Stimulated activated CD4-positive, alpha-beta T cell treated with anti-CD3 and anti-CD28 coated beads, Interleukin-2, amount 100 ng/mL, for 4 hours (primary cell): ENCODE data around the gene STRN.
"Not testable (repeated sequence)": the region's sequence is repeated elsewhere in the genome, so short reads cannot be mapped to it uniquely, and the experiment has no call there.

Experiments used
- DNase-seq: peaks from one replicate; pipeline ENCODE4 v3.0.0-alpha.2; 2020; ENCODE audit warnings: low read depth

Gene STRN

DNA sequence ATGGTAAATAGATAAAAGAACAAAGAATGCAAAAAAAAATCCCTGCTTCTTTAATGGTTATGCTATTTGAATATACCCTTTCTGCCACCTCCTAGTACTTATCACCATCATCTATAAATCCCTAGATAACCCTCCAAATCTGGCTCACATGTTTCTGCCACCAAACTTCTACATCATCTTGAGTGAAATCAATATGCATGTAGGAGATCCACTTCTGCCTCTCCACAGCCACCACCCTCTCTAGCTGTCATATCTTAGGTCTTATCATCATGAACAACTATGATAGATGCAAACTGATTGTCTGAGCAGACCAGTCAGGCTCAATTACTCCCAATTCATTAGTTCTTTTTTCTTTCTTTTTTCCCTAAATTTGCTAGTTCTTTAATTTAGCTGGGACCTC is 55.3 kb downstream of the STRN start:
- DNase-seq: no peak

DNA sequence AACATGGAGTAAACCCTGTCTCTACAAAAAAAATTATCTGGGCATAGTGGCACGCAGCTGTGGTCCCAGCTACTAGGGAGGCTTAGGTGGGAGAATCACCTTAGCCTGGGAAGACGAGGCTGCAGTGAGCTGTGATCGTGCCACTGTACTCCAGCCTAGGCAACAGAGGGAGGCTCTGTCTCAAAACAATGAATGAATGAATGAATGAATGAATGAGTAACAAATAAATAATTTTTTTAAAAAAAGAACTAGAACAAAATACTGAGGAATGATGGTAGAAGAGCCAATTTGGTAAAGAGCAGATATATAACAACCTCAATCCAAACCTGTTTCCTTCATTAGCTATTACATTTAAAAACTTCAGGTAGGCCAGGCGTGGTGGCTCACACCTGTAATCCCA is 60.1 kb downstream of the STRN start:
- no peak for DNase-seq

DNA sequence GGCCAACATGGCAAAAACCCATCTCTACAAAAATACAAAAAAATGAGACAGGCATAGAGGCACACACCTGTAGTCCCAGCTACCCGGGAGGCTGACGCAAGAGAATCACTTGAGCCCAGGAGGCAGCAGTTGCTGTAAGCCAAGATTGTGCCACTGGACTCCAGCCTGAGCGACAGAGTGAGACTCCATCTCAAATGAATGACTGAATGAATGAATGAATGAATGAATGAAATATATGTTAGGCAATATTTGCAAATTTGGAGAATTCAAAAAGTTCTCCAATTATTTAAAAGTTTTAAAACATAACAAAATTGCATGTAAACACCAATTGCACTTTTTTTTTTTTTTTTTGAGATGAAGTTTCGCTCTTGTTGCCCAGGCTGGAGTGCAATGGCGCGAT is 61.7 kb downstream of the STRN start:
- no peak for DNase-seq

DNA sequence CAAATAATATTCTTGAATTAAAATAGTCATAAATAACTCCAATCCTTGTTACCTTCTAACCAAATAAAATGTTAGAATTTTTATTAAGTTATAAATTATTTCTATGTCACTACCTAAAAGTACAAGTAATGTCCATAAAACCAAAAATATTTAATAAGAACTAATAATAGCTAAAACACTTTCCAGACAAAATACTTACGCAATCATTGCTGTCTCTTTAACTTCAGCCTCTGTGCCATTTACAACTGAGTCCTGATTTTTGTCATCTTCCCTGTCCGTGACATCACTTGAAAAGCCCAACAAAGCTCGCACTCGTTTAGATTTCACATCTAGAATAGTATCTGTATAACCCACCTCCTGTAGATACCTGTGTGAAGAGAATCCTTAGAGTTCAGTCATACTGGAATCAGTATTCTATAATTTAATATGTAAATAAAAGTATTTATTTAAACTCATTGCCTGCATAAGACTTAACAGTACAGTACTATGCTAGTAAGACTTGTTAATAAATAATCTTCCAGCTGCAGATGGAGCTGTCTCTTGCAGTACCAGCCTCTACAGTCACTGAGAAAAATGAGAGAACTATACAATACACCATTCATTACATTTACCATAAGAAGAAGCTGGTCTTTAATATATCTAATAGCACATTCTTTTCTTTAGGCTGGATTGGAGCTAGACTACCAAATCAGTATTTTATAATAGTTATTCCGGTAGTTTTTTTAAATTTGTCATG is 63.8 kb downstream of the STRN start:
- DNase-seq: no peak

DNA sequence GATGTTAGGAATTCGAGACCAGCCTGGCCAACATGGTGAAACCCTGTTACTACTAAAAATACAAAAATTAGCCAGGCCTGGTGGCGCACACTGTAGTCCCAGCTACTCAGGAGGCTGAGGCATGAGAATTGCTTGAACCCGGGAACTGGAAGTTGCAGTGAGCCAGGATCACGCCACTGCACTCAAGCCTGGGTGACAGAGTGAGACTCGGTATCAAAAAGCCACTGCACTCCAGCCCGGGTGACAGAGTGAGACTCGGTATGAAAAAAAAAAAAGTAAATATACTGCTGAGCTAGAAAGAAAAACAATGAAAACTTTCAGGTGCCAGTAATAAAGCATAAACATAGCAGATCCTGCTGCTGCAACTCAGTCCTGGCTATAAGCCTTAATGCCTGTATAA is 73.5 kb downstream of the STRN start:
- no peak for DNase-seq

DNA sequence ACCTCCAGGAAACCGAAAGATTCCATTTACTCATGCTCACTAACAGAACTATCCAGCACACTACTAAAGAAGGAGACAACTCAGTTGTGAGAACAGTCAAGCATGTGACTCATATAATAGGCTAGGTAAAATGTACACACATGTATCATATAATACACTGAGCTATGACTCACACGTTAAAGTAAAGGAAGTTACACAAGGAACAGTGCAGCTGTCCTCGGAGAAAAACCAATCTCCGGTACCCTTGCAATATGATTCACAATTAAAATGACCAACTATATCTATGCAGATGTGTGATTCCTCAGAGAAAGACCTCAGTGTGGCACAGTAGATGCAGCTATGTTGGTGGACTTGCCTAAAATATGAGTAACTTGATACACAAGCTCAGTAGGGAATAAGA is 76.5 kb downstream of the STRN start:
- no peak for DNase-seq

DNA sequence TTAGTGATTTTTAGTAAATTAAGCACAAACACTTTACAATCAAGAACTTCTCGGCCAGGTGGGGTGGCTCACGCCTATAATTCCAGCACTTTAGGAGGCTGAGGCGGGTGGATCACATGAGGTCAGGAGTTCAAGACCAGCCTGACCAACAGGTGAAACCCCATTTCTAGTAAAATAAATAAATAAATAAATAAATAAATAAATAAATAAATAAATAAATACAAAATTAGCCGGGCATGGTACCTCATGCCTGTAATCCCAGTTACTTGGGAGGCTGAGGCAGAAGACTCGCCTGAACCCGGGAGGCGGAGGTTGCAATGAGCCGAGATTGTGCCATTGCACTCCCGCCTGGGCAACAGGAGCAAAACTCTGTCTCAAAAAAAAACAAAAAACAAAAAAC is 79.2 kb downstream of the STRN start:
- not testable (repeated sequence) for DNase-seq

DNA sequence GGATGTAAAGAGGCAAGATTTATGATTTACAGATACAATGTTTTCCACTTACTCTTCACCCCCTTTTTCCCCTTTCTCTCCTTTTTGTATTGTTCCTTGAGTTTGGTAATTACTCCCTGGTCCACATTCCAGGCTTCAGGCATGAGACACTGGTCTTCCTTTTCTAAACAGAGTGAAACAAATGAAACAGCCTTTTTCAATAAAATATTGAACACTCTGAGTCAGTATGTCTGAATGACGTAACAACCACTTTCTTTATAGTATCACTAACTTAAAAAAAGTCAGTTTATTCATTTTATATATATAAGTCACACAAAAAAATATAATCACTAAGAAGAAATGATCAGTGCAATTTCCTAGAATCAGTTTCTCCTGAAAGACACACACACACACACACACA is 79.7 kb downstream of the STRN start:
- no peak for DNase-seq

DNA sequence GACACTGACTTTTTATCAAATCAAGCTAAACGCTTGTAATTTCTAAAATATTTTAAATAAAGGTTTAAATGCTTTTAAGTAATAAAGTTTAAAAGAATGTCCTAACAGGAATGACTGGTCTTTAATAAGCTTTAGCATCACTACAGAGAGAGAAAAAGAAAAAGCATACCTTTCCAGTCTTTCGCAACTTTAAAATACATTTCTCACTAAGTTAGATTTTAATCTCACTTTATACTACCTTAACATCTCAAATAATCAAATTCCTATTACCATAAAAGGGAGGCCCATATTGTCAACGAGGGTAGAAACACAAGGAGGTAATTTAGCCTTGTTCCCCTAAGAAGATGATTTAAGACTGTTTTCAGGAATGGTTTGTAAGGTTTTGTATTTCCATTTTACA is 80.7 kb downstream of the STRN start:
- DNase-seq: no peak

DNA sequence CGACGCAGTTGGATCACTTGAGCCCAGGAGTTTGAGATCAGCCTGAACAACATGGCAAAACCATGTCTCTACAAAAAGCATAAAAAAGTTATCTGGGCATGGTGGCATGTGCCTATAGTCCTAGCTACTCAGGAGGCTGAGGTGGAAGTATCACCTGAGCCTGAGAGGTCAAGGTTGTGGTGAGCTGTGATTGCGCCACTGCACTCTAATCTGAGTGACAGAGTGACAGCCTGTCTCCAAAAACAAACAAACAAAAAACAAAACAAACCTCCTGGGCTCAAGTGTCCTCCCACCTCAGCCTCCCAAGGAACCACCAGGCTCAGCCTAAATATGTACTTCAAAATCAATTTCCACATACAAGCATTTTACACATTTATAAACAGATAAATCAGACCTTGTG is 83.8 kb downstream of the STRN start:
- no peak for DNase-seq

DNA sequence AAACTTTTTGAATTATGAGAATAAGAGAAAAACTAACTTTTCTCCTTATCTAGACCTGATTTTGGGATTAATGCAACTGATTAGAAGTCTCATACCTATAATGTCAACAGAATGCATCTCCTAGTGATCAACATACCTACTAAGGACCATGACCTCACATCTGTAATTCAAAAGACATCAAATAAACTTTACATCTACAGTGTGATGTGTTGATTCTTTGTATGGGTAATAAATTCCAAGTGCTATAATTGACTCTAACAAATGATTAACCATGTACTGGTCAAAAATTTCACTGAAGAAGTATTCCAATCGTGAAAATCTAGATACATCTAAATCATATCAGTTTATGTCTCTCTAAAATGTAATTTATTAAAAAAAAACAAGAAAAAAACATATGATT is 84.5 kb downstream of the STRN start:
- DNase-seq: no peak

DNA sequence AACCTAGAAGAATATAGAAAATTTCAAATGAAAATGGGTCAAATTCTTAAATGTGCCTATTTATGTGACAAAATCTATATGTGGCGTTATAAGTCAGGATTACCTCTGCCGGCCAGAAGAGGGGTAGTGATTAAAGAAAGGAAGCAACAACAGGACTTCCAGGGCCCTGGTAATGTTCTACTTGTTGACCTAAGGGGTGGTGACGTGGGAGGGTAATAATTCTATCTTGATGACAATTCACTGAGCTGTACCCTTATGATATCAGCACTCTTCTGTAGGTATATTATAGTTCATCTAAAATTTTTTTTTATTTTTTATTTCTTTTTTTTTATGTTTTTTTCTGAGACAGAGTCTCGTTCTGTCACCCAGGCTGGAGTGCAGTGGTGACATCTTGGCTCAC is 87.9 kb downstream of the STRN start:
- DNase-seq: no peak

DNA sequence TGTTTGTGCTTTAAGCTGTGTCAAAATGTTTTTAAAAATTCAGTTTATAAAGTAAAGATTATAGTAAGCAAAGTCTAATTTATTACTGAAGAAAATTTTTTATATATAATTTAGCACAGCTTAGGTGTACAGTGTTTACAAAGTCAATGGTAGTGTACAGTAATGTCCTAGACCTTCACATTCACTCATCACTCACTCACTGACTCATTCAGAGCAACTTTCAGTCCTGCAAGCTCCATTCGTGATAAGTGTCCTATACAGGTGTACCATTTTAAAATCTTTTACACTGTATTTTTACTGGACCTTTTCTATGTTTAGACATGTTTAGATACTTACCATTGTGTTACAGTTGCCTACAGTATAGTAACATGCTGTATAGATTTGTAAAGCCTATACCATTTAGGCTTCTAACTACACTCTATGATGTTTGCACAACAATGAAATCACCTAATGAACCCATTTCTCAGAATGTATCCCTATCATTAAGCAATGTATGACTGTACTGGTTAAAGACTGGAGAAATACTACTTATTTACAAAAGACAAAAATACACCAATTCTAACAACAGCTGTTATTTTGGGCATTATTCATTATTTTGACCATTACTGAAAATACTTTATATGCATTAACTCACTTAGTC is 95.1 kb downstream of the STRN start:
- DNase-seq: no peak

DNA sequence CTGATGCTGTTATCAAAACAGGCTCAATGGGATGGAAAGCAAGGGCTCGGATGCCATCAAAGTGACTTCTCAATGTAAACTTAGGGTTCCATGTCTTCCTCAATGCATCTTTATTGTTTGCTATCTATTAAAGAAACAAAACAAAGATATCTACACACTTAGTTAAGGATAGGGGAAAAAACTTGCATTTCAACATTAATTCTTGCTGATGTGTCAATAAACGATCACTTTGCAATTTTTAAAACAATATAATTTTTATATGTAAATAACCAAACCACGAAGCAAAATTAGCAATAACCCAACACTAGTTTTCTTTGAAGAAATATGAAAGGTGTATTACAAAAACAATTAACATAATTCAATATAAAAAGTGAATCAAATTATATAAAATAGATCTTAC is 96.7 kb downstream of the STRN start:
- DNase-seq: no peak

DNA sequence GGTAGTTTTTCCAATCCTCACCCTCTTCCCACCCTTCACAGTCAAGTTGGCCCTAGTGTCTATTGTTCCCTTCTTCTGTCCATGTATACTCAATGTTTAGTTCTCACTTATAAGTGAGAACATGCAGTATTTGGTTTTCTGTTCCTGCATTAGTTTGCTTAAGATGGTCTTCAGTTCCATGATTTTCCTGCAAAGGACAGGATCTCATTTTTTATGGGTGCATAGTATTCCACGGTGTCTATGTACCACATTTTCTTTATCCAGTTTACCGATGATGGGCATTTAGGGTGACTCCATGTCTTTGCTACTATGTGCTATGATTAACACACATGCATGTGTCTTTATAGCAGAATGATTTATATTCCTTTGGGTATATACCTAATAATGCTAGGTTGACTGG is 104.4 kb downstream of the STRN start:
- no peak for DNase-seq

DNA sequence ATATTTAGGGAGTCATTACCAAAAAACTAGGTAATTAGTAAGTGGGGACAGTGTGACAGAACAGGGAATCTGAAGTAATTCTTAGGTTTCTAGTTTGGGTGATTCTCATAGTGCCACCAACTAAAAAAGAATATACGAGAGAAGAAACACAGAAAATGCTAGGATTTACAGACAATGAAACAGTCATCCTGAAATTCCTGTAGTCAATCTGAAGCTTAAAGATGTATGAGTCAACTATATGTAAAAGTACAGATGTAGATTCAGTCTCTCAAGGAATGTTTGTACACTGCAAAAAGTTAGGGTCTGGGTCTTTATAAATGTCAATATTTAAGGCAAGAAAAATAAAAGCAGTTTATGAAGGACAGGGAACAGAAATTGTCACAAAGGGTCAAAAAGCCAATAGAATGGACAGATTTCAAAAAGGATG is 107.0 kb downstream of the STRN start:
- DNase-seq: no peak

DNA sequence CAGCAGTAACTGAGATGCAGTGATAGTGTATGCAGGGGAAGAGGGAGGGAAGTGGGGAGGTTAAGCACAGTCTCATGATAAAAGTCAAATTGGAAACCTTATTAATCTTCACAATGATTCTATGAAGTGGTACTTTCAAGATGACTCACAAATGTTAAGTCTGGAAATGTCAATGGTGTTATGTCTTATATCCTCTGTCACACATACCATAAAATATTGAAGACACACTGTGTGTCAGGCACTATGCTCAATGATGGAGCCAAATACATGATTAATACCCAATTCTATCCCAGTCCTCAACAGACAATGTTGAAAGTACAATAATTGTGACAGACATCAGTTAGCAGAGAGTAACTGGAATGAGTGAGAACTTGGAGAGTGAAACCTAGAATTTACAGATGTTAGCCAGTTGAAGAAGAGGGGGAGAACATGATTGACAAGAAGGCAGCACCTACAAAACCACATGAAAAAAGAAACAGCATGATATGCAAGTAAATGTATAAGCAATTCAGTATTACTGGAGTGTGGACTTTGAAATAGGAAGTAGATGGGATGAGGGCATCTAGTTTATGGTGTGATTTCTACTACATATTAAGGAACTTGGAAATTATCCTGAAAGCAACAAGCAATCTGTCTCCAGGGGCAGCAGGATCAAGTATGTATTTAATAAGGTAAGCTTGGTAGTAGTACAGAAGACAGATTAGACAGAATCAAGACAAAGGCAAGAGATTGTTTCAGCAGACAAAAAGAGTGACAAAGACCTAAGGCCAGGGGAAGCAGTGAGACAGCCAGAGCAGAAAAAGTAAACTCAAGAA is 107.6 kb downstream of the STRN start:
- DNase-seq: no peak

DNA sequence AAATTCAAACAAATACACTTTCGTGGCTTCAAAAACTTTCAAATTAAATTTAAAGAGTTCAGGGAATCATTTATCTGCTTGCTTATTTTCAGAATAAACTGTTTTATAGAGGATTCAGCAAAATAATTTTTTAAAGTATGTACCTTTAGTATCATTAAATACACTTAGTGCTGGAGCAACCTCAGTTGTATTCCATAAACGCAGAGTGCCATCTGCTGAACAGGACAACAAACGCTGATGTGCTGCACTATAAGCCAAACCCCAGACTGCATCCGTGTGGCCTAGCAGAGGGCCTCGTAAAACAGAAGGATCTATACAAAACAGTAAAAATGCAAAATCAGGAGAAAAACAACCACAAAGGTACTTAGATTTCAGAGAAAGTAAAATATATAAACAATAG is 108.6 kb downstream of the STRN start:
- DNase-seq: no peak

DNA sequence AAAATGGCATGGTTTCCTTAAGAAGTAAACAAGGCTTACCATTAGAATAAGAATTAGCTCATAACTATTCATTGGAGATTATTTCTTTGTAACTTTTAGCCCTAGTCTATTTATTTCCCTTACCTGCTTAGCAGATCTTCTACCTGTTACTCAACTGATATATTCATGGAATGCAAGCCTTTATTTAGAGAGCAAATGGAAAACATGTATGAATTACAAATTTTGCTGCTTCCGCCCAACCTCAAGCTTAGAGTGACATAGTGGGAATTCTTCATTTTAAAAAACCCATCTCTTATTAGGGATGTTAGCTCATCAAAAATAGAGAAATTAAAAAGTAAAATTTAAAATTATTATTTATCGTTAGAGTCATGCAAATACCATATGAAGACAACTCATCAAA is 110.9 kb downstream of the STRN start:
- DNase-seq: no peak

DNA sequence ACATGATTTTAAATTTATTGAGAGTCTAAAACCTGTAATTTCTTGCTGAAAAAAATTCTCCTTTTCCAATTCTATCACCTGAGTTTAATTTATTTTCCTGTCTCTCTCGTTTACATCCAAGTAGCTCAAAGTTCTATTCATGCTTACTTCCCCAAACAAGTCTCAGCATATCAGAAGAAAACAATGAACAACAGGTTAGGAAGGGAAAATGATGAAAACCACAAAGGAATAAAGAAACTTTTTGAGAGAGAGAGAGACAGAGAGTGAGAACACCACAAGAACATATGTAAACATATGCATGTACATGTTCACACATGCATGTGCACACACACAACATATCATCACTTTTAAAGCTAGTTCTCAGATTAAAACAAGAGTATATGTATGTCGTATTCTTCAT is 112.1 kb downstream of the STRN start:
- DNase-seq: no peak

DNA sequence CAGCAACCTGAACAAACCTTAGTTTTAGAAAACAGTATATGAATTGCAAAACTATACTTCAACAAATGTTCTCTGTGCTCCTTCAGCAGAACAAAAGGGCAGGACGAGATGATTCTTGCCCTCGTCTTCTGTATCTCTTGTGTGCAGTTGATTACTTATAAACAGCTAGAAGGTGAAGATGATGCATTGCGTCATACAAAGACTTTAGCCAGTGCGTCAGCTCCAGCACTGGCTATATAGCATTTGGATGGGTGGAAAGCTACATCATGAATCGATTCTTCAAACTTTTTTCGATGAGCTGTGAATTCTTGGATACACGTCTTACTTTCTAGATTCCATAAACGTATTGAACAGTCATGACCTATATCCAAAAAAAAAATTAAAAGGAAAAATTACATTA is 117.1 kb downstream of the STRN start:
- DNase-seq: no peak

DNA sequence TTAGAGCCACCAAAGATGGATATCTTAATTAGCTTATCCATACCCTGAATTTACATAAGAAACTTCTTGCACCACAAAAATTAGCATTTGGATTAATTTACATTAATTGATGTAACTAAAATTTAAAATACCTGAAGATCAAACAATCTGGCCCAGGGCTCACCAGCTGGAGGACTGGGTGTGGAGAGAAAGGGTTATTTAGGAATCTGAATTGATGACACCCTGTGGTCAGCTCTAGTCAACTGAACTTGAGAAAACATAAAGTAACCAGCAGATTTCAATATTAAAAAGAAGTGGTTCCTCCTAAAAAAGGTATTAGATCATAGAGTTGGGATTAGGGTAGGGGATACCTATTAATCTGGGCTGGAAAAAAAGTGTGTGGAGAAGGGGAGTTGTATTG is 122.5 kb downstream of the STRN start:
- no peak for DNase-seq

DNA sequence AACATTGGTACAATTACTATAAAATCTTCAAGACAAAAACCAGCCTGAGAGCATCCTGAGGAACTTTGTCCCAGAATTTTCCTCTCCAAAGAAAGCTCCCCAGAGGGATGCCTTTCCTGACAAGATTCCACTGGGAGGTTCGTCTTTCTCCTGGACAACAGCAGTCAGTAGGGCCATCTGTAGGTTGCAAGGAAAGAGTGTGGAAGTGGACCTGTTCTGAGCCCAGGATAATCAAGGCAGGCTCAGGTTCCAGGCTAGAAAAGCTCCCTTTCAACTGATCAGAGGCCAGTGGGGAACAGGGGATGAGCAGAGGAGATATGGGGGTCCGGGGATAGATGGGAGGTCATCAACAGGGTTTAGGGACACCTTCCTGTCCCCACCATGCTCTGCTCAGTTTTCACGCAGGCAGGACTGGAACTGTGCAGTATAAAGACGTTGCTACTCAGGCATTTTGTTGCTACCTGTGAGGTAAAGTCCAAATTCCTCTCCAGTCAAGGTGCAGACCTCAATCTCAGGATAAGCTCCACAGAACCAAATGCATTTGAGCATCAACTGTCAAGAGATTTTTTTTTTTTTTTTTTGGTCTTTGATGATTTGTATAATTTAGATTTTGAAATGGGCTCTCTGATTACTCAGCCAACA is 126.2 kb downstream of the STRN start:
- DNase-seq: no peak
